Measurements from ENCODE around the gene ANKRD6. TPM values are rescaled to one million over a fixed set of nuclear protein-coding genes. Genes with fewer than 3 reads are reported as not detected.

ANKRD6 gene
- total RNA-seq, 1 experiment from 2014 or later, result 13.9 TPM

GRCh38 chr6:89599727-89600126 is 166.8 kb downstream of the ANKRD6 start (continued):
- TF ChIP-seq ZNF281 (CRISPR knock-in tag; IDR thresholded peaks at IDR 0.05), result no peak
- no peak for TF ChIP-seq ZNF396 (CRISPR knock-in tag; IDR thresholded peaks at IDR 0.05; ENCODE audit: borderline replicate concordance)
- no peak for TF ChIP-seq NR2C2 (CRISPR knock-in tag; IDR thresholded peaks at IDR 0.05)

- H3K36me3 Mint-ChIP-seq, result no peaks in the 10 kb centered on the region
- no peaks in the 10 kb centered on the region for H3K27me3 Mint-ChIP-seq (ENCODE audit: low read depth)
- DNase-seq (ENCODE audit: low spot score) (no peak), ATAC-seq (no peak)
- H3K4me1 Mint-ChIP-seq, result no peaks in the 10 kb centered on the region
- no peaks in the 10 kb centered on the region for H3K9me3 Mint-ChIP-seq
- ChIA-PET CTCF (interaction anchor here (0.8 to 1.6 kb wide), 2 partner anchors 9 to 170 kb away, joined by 5 read pairs; partner anchors contain the start of gene ANKRD6), POLR2A (no interaction called here)
- TF ChIP-seq FOXP1 (CRISPR knock-in tag; IDR thresholded peaks at IDR 0.05; ENCODE audit: borderline replicate concordance), result no peak
- TF ChIP-seq ZNF396 (CRISPR knock-in tag; IDR thresholded peaks at IDR 0.05; ENCODE audit: borderline replicate concordance), result no peak
- TF ChIP-seq ATF2 (CRISPR knock-in tag; IDR thresholded peaks at IDR 0.05; ENCODE audit: borderline replicate concordance, low read depth), result no peak
- H3K27ac Mint-ChIP-seq, result no peak overlapping the region
- H3K4me3 Mint-ChIP-seq, result no peak overlapping the region
Measured at GRCh38 chr6:89602166-89602565, 169.2 kb downstream of the ANKRD6 start.

GRCh38 chr6:89604653-89605052 is 171.7 kb downstream of the ANKRD6 start:
- CTCF ChIA-PET, result interaction anchor here (1.0 to 1.9 kb wide), 11 partner anchors 23 to 237 kb away, joined by 3 to 13 read pairs (median 4); partner anchors contain the start of gene ANKRD6
- ATAC-seq, result peak; percentile 88

GRCh38 chr6:89605861-89606260 is 172.9 kb downstream of the ANKRD6 start:
- Mint-ChIP-seq H3K9me3 (no peaks in the 10 kb centered on the region), H3K36me3 (no peaks in the 10 kb centered on the region), H3K27ac (no peak overlapping the region), H3K4me3 (no peak overlapping the region), H3K27me3 (ENCODE audit: low read depth) (no peaks in the 10 kb centered on the region), H3K4me1 (0 out of 2 replicates have a peak, but pooled peaks cover 2% of the 10 kb centered on the region)
- no peak for ATAC-seq
- TF ChIP-seq FOXK1 (CRISPR knock-in tag; IDR thresholded peaks at IDR 0.05), result no peak
- TF ChIP-seq IRF2 (CRISPR knock-in tag; IDR thresholded peaks at IDR 0.05; ENCODE audit: borderline replicate concordance, low read depth), result no peak
- no peak for TF ChIP-seq AR (CRISPR knock-in tag; IDR thresholded peaks at IDR 0.05)
- DNase-seq (ENCODE audit: low spot score), result no peak
- CTCF ChIA-PET, result no interaction called here
- POLR2A ChIA-PET, result no interaction called here

More at GRCh38 chr6:89604653-89605052, 171.7 kb downstream of the ANKRD6 start:
- no peaks in the 10 kb centered on the region for H3K27me3 Mint-ChIP-seq (ENCODE audit: low read depth)
- TF ChIP-seq ZNF121 (CRISPR knock-in tag; IDR thresholded peaks at IDR 0.05) (0 out of 2 replicates have a peak, but pooled peaks have one; percentile 12), ZNF138 (CRISPR knock-in tag; conservative IDR thresholded peaks at IDR 0.05) (no peak)
- no peak overlapping the region for H3K4me3 Mint-ChIP-seq
- DNase-seq (ENCODE audit: low spot score), result peak; percentile 28
- H3K9me3 Mint-ChIP-seq, result no peaks in the 10 kb centered on the region
- POLR2A ChIA-PET, result interaction anchor here (1.2 kb wide), 1 partner anchor 193 kb away, joined by 4 read pairs; the partner anchor contains the start of gene RRAGD
- 0 out of 2 replicates have a peak, but pooled peaks cover under 1% of the 10 kb centered on the region for H3K4me1 Mint-ChIP-seq
- no peak overlapping the region for H3K27ac Mint-ChIP-seq
- H3K36me3 Mint-ChIP-seq, result no peaks in the 10 kb centered on the region
